Epithelial cell of proximal tubule (primary cell): ENCODE results near the gene FOXD3. TPM values are rescaled to one million over a fixed set of nuclear protein-coding genes. Genes with fewer than 3 reads are reported as not detected.
A peak's percentile ranks its signal among the peaks of the same experiment; 100 is the strongest.

Experiments
- DNase-seq: peaks from one replicate; pipeline ENCODE4 v3.0.0-alpha.2; 2011; ENCODE audit warnings: low read depth
- H3K4me3 ChIP-seq: 2 replicates; pipeline ENCODE4 v1.5.1; 2011; ENCODE audit warnings: low read depth, mild to moderate bottlenecking, low read length
- CTCF ChIP-seq: conservative IDR thresholded peaks from 2 replicates; pipeline ENCODE4 v1.5.1; 2012; ENCODE audit warnings: low read depth, mild to moderate bottlenecking, low read length
- total RNA-seq: library from RNA; depleted of rRNA; stranded (reverse); fragments of >200 nt; gene quantifications from 2 replicates; pipeline ENCODE4 v1.2.3, GENCODE V29; 2015

The FOXD3 gene
- not detected in 2 replicates for total RNA-seq

GRCh38 chr1:63322114-63322943 is at the start of gene FOXD3:
FOXD3 (plus strand) TSS chr1:63322567; CDS start chr1:63323059, 492 bp downstream.
- no peak for DNase-seq
- TF ChIP-seq CTCF = no peak
- peak within 1 kb of the TSS; percentile 45 for H3K4me3 ChIP-seq

GRCh38 chr1:63272811-63273210 is 49.6 kb upstream of the FOXD3 start:
- no peak for TF ChIP-seq CTCF
- H3K4me3 ChIP-seq = no peak overlapping the region
- no peak for DNase-seq

- H3K4me3 ChIP-seq = no peak overlapping the region
- DNase-seq = no peak
Measured at GRCh38 chr1:63274371-63274770, 48.0 kb upstream of the FOXD3 start.

GRCh38 chr1:63274979-63275378 is 47.4 kb upstream of the FOXD3 start:
- H3K4me3 ChIP-seq = no peak overlapping the region
- TF ChIP-seq CTCF = no peak
- no peak for DNase-seq

More at GRCh38 chr1:63274371-63274770, 48.0 kb upstream of the FOXD3 start:
- no peak for TF ChIP-seq CTCF

GRCh38 chr1:63276624-63277023 is 45.7 kb upstream of the FOXD3 start:
- DNase-seq = no peak
- H3K4me3 ChIP-seq = no peak overlapping the region
- no peak for TF ChIP-seq CTCF

- TF ChIP-seq CTCF = no peak
- DNase-seq = no peak
- no peak overlapping the region for H3K4me3 ChIP-seq
Measured at GRCh38 chr1:63277195-63278192, 44.9 kb upstream of the FOXD3 start.
